GM12878 (cell line): ENCODE measurements around the gene RUNDC3A. TPM values are rescaled to one million over a fixed set of nuclear protein-coding genes. Genes with fewer than 3 reads are reported as not detected.

Experiments used
- ATAC-seq: fragments of 200-7000 bp; cut with Tn5 transposase; 3 replicates; pipeline ENCODE4 v1.9.1; 2020; ENCODE audit warnings: mild to moderate bottlenecking, moderate library complexity
- BruUV-seq: library from RNA; stranded (reverse); fragments of 400-500 nt; replicated peaks from 2 replicates; lab custom pipeline; 2021; lab: Mats Ljungman, UMichigan
- CTCF ChIA-PET: fragments of 300-600 bp; sonication (Branson Sonifier 250); formaldehyde crosslinking; extraction: SDS; loops from one replicate; lab custom pipeline; 2021; ENCODE audit warnings: inconsistent platforms; lab: Yijun Ruan, JAX
- POLR2A ChIA-PET: fragments of 350-600 bp; formaldehyde crosslinking; extraction: SDS; loops from one replicate; lab custom pipeline; 2021; ENCODE audit warnings: inconsistent platforms; lab: Charles Lee
- RAD21 ChIA-PET: fragments of 300-600 bp; sonication (Branson Sonifier 250); formaldehyde crosslinking; loops from one replicate; lab custom pipeline; 2023; ENCODE audit warnings: antibody characterized with exemption; ENCODE audit not compliant: unreplicated experiment; lab: Charles Lee
- SMC1A ChIA-PET: fragments of 300-600 bp; sonication (Branson Sonifier 250); formaldehyde crosslinking; loops from one replicate; lab custom pipeline; 2023; ENCODE audit not compliant: unreplicated experiment, uncharacterized antibody; lab: Charles Lee
- DNase-seq: peaks from one replicate; pipeline ENCODE4 v3.0.0-alpha.2; 2011; ENCODE audit warnings: low read depth, low spot score
- FAIRE-seq: peaks from 3 replicates; lab custom pipeline; 2011; peaks lifted over from hg19 to GRCh38; lab: Jason Lieb, UNC
- H2AFZ ChIP-seq: 2 replicates; pipeline ENCODE4 v1.6.0; 2011; ENCODE audit warnings: low read depth, low read length, control low read depth; ENCODE audit not compliant: control insufficient read depth
- H3K27ac ChIP-seq: 2 replicates; pipeline ENCODE4 v1.5.1; 2011; ENCODE audit warnings: control low read depth; ENCODE audit not compliant: control insufficient read depth, insufficient read depth
- H3K27me3 ChIP-seq, 2 experiments: replicated peaks in 1 of 2; 2 replicates each; pipeline versions ENCODE4 v1.6.0 to v1.6.1; 2011; ENCODE audit warnings: low read length in 1 of 2; ENCODE audit not compliant: control insufficient read depth in 2 of 2, insufficient read depth in 2 of 2
- H3K36me3 ChIP-seq, 2 experiments: 2 replicates each; pipeline ENCODE4 v1.5.1; 2011; ENCODE audit warnings: low read length in 1 of 2; ENCODE audit not compliant: control insufficient read depth in 2 of 2, insufficient read depth in 2 of 2
- H3K4me1 ChIP-seq: 2 replicates; pipeline ENCODE4 v1.6.1; 2011; ENCODE audit warnings: mild to moderate bottlenecking, low read length, moderate library complexity, mixed read lengths; ENCODE audit not compliant: control insufficient read depth, insufficient read depth
- H3K4me2 ChIP-seq: 2 replicates; pipeline ENCODE4 v1.6.0; 2011; ENCODE audit warnings: control low read depth; ENCODE audit not compliant: control insufficient read depth, insufficient read depth
- H3K4me3 ChIP-seq: fragments of 200-600 bp; sonication (generic); 2 replicates; pipeline ENCODE4 v1.5.1; 2016
- H3K79me2 ChIP-seq: 2 replicates; pipeline ENCODE4 v1.6.0; 2011; ENCODE audit warnings: low read length; ENCODE audit not compliant: control insufficient read depth, insufficient read depth
- H3K9ac ChIP-seq: 2 replicates; pipeline ENCODE4 v1.8.0; 2011; ENCODE audit warnings: low read length, control low read depth, mixed read lengths; ENCODE audit not compliant: control insufficient read depth, insufficient read depth
- H3K9me3 ChIP-seq: replicated peaks from 3 replicates; pipeline ENCODE4 v1.5.1; 2011; ENCODE audit warnings: mild to moderate bottlenecking, low read length; ENCODE audit not compliant: control insufficient read depth, insufficient read depth
- H4K20me1 ChIP-seq: 2 replicates; pipeline ENCODE4 v1.6.0; 2011; ENCODE audit not compliant: control insufficient read depth, insufficient read depth
- GABPA ChIP-seq: IDR thresholded peaks from 2 replicates; pipeline ENCODE4 v1.6.1; 2014; ENCODE audit warnings: antibody characterized with exemption, low read depth, mild to moderate bottlenecking, inconsistent platforms
- GATAD2B ChIP-seq: fragments of 450-650 bp; conservative IDR thresholded peaks from 2 replicates; pipeline ENCODE4 v1.6.1; 2017; ENCODE audit warnings: low read depth, mild to moderate bottlenecking, moderate library complexity
- HCFC1 ChIP-seq: fragments of 150-350 bp; IDR thresholded peaks from 2 replicates; pipeline ENCODE4 v1.6.1; 2014; ENCODE audit warnings: low read length
- MLLT1 ChIP-seq: fragments of 450-650 bp; IDR thresholded peaks from 2 replicates; pipeline ENCODE4 v1.6.1; 2016; ENCODE audit warnings: mild to moderate bottlenecking
- PAX8 ChIP-seq: fragments of 450-650 bp; IDR thresholded peaks from 2 replicates; pipeline ENCODE4 v1.6.1; 2017; ENCODE audit warnings: mild to moderate bottlenecking, moderate library complexity
- PBX3 ChIP-seq: IDR thresholded peaks from 2 replicates; pipeline ENCODE4 v1.6.1; 2011; ENCODE audit warnings: mild to moderate bottlenecking, low read depth, low read length, moderate library complexity; ENCODE audit not compliant: insufficient replicate concordance
- PKNOX1 ChIP-seq: fragments of 450-650 bp; IDR thresholded peaks from 2 replicates; pipeline ENCODE4 v1.6.1; 2016; ENCODE audit warnings: mild to moderate bottlenecking
- RAD51 ChIP-seq: fragments of 450-650 bp; IDR thresholded peaks from 2 replicates; pipeline ENCODE4 v1.6.1; 2016; ENCODE audit warnings: moderate library complexity, mild to moderate bottlenecking, inconsistent platforms
- RUNX3 ChIP-seq: IDR thresholded peaks from 2 replicates; pipeline ENCODE4 v1.6.1; 2012; ENCODE audit warnings: low read length, inconsistent platforms
- SIN3A ChIP-seq: IDR thresholded peaks from 2 replicates; pipeline ENCODE4 v1.6.1; 2012; ENCODE audit warnings: low read depth, low read length, improper control_type of control experiment
- SMARCA5 ChIP-seq: fragments of 450-650 bp; IDR thresholded peaks from 2 replicates; pipeline ENCODE4 v1.6.1; 2017; ENCODE audit warnings: mild to moderate bottlenecking
- TCF12 ChIP-seq: IDR thresholded peaks from 2 replicates; pipeline ENCODE4 v1.6.1; 2011; ENCODE audit warnings: low read depth, mild to moderate bottlenecking, low read length
- WGBS: methylation state at CpG from one replicate; pipeline ENCODE4 v1.1.6; 2016; ENCODE audit warnings: low lambda C conversion rate; ENCODE audit not compliant: insufficient replicate concordance, insufficient coverage; ENCODE audit errors: missing lambda C conversion rate; 5-methylcytosine and 5-hydroxymethylcytosine counted together
- in situ Hi-C: fragments of 300-500 bp; cut with MboI; formaldehyde crosslinking; loops from 9 replicates; pipeline ENCODE4 v1.14.3; 2018; ENCODE audit warnings: mixed read lengths
- intact Hi-C: fragments of 100-400 bp; cut with micrococcal nuclease; formaldehyde crosslinking; loops from one replicate; pipeline ENCODE4 v1.14.2; 2022; ENCODE audit not compliant: unreplicated experiment
- polyA plus RNA-seq, 11 experiments: library from polyadenylated mRNA; depleted of rRNA in 4 of 11; unstranded in 6 of 11; stranded (reverse) in 5 of 11; fragments of >200 nt; fragmentation: Nextera tagmentation in 4 of 11; fragmentation: Illumina TruSeq in 1 of 11; extraction: Ambion mirVana in 4 of 11; extraction: Trizol in 1 of 11; gene quantifications; 1 replicate in 1 of 11; 2 replicates in 10 of 11; pipeline versions ENCODE4 v1.2.1 to v1.2.3, GENCODE V29; 2011 to 2016; ENCODE audit warnings: inconsistent platforms in 2 of 11, missing spikeins in 2 of 11, low read depth in 1 of 11
- total RNA-seq, 4 experiments: library from RNA; depleted of rRNA in 3 of 4; stranded (reverse); fragments of >200 nt in 3 of 4; fragmentation: Illumina TruSeq in 1 of 4; extraction: Trizol in 1 of 4; gene quantifications; 2 replicates each; pipeline versions ENCODE4 v1.2.1 to v1.2.3, GENCODE V29; 2013 to 2021

The RUNDC3A gene
- total and polyA plus RNA-seq, 10 of the 15 experiments (the other 5 are each of a cell fraction or from before 2014, with no cell fraction given) = 0.07 to 0.17 TPM; not detected in 8

GRCh38 chr17:44279346-44279665 lies 29.1 kb upstream of the RUNDC3A start:
- no peaks in the 10 kb centered on the region for H4K20me1 ChIP-seq
- H3K9me3 ChIP-seq = no peaks in the 10 kb centered on the region
- CTCF ChIA-PET = interaction anchor here (0.8 to 1.7 kb wide), 6 partner anchors 13 to 75 kb away, joined by 3 to 4 read pairs (median 4); no protein-coding TSS in a partner anchor
- peaks cover 16% of the 10 kb centered on the region for H3K4me1 ChIP-seq
- SMC1A ChIA-PET = interaction anchor here (2.0 kb wide), 1 partner anchor 69 kb away, joined by 6 read pairs; no protein-coding TSS in a partner anchor
- H3K4me2 ChIP-seq = peak overlapping the region; percentile 82
- FAIRE-seq = no peak
- RAD21 ChIA-PET = interaction anchor here (1.0 to 2.3 kb wide), 4 partner anchors 32 to 69 kb away, joined by 3 to 6 read pairs (median 5); no protein-coding TSS in a partner anchor
- TF ChIP-seq GABPA = no peak
- peak; percentile 79; the same call in 1 of the 2 replicates for TF ChIP-seq SMARCA5
- ATAC-seq = no peak
- no peaks in the 10 kb centered on the region; a peak in 1 of 4 replicates for H3K27me3 ChIP-seq
- BruUV-seq = no TSS peak
- H3K27ac ChIP-seq = no peak overlapping the region
- POLR2A ChIA-PET = interaction anchor here (0.7 to 1.7 kb wide), 4 partner anchors 33 to 70 kb away, joined by 3 to 9 read pairs (median 6); no protein-coding TSS in a partner anchor
- in situ Hi-C loops (loop anchor here (5.0 kb wide), 1 partner anchor 52 kb away; no protein-coding TSS in a partner anchor), intact Hi-C loops (no loop called here)
- H3K36me3 ChIP-seq = no peaks in the 10 kb centered on the region
- DNase-seq = no peak
- no peak overlapping the region for H3K4me3 ChIP-seq
- no peak overlapping the region for H2AFZ ChIP-seq
- H3K9ac ChIP-seq = no peak overlapping the region
- WGBS = 97% methylated on average over 2 of the region's 2 CpGs
- no peaks in the 10 kb centered on the region for H3K79me2 ChIP-seq

GRCh38 chr17:44279666-44280391 lies 28.6 kb upstream of the RUNDC3A start:
- no peaks in the 10 kb centered on the region for H3K79me2 ChIP-seq
- ChIA-PET CTCF (interaction anchor here (0.8 to 1.7 kb wide), 6 partner anchors 12 to 76 kb away, joined by 3 to 4 read pairs (median 4); no protein-coding TSS in a partner anchor), RAD21 (interaction anchor here (0.7 to 2.3 kb wide), 5 partner anchors 33 to 78 kb away, joined by 3 to 6 read pairs (median 4); no protein-coding TSS in a partner anchor), SMC1A (interaction anchor here (2.0 kb wide), 1 partner anchor 70 kb away, joined by 6 read pairs; no protein-coding TSS in a partner anchor), POLR2A (interaction anchor here (0.7 to 1.7 kb wide), 5 partner anchors 34 to 70 kb away, joined by 3 to 9 read pairs (median 6); no protein-coding TSS in a partner anchor)
- FAIRE-seq (peak; percentile 91), ATAC-seq (peak; percentile 100), DNase-seq (peak; percentile 66)
- H3K36me3 ChIP-seq = no peaks in the 10 kb centered on the region
- H3K4me1 ChIP-seq = peaks cover 16% of the 10 kb centered on the region
- 13% methylated on average over 20 of the region's 20 CpGs for WGBS
- in situ Hi-C loops = loop anchor here (5.0 kb wide), 1 partner anchor 53 kb away; no protein-coding TSS in a partner anchor
- no peaks in the 10 kb centered on the region for H4K20me1 ChIP-seq
- intact Hi-C loops = no loop called here
- no TSS peak for BruUV-seq
- no peaks in the 10 kb centered on the region; a peak in 1 of 4 replicates for H3K27me3 ChIP-seq
- peak overlapping the region; percentile 28; the same call in 1 of the 2 replicates for H2AFZ ChIP-seq
- H3K9me3 ChIP-seq = no peaks in the 10 kb centered on the region
- no peak overlapping the region for H3K4me3 ChIP-seq
- no peak overlapping the region for H3K9ac ChIP-seq
- peak overlapping the region; percentile 82 for H3K4me2 ChIP-seq
- H3K27ac ChIP-seq = peak overlapping the region; percentile 26
- TF ChIP-seq TCF12 (peak; percentile 92), MLLT1 (0 out of 2 replicates have a peak, but pooled peaks have one; percentile 53), HCFC1 (no peak), PBX3 (peak; percentile 2), GATAD2B (peak; percentile 55; the same call in 1 of the 2 replicates), PAX8 (no peak), PKNOX1 (no peak), RUNX3 (peak; percentile 96), RAD51 (no peak), SIN3A (no peak)
